HepG2 (cell line): Measurements from ENCODE around the gene TMEM132D. TPM values are rescaled to one million over a fixed set of nuclear protein-coding genes. Genes with fewer than 3 reads are reported as not detected.

Experiments used
- ATAC-seq: fragments of 200-7000 bp; cut with Tn5 transposase; 3 replicates; pipeline ENCODE4 v1.9.1; 2020; ENCODE audit warnings: mild to moderate bottlenecking, moderate library complexity
- BruUV-seq: library from RNA; stranded (reverse); fragments of 400-500 nt; replicated peaks from 2 replicates; lab custom pipeline; 2021; lab: Mats Ljungman, UMichigan
- CTCF ChIA-PET: fragments of 300-600 bp; formaldehyde crosslinking; extraction: SDS; loops from one replicate; lab custom pipeline; 2021; ENCODE audit warnings: low total read pairs, inconsistent platforms, low intra/inter-chr PET ratio; lab: Yijun Ruan, JAX
- POLR2A ChIA-PET: fragments of 350-600 bp; sonication (Branson Sonifier 250); formaldehyde crosslinking; loops from one replicate; lab custom pipeline; 2020; ENCODE audit warnings: antibody characterized with exemption, inconsistent platforms; lab: Yijun Ruan, JAX
- DNase-seq: peaks from one replicate; pipeline ENCODE4 v3.0.0-alpha.2; 2015; ENCODE audit warnings: low spot score
- FAIRE-seq: peaks from 3 replicates; lab custom pipeline; 2011; peaks lifted over from hg19 to GRCh38; lab: Jason Lieb, UNC
- H2AFZ ChIP-seq: one replicate; pipeline ENCODE4 v1.6.1; 2011; ENCODE audit warnings: low read length, inconsistent platforms
- H3K27ac ChIP-seq: fragments of 300-600 bp; 3 replicates; pipeline ENCODE4 v1.8.0; 2011; ENCODE audit warnings: mixed run types, mild to moderate bottlenecking, mixed read lengths, low read length, inconsistent platforms; ENCODE audit not compliant: insufficient read depth; ENCODE audit errors: extremely low read length
- H3K27me3 ChIP-seq, 2 experiments: fragments of 200-600 bp in 1 of 2; 2 replicates in 1 of 2; 3 replicates in 1 of 2; pipeline versions ENCODE4 v1.6.0 to v1.8.0; 2011; ENCODE audit warnings: low read length in 2 of 2, mild to moderate bottlenecking in 2 of 2, moderate library complexity in 2 of 2, inconsistent platforms in 1 of 2; ENCODE audit not compliant: insufficient read depth in 2 of 2, control insufficient read depth in 1 of 2
- H3K36me3 ChIP-seq, 2 experiments: fragments of 200-600 bp in 1 of 2; replicated peaks in 1 of 2; 2 replicates in 1 of 2; 3 replicates in 1 of 2; pipeline versions ENCODE4 v1.5.1 to v1.8.0; 2011; ENCODE audit warnings: low read length in 2 of 2, inconsistent platforms in 1 of 2; ENCODE audit not compliant: insufficient read depth in 2 of 2, control insufficient read depth in 1 of 2
- H3K4me1 ChIP-seq: 2 replicates; pipeline ENCODE4 v1.5.1; 2012; ENCODE audit warnings: low read length, inconsistent platforms; ENCODE audit not compliant: insufficient read depth
- H3K4me2 ChIP-seq: 2 replicates; pipeline ENCODE4 v1.6.0; 2011; ENCODE audit warnings: low read depth, low read length, inconsistent platforms
- H3K4me3 ChIP-seq, 3 experiments: fragments of 200-600 bp in 1 of 3; sonication (generic), shearing (Covaris generic) in 1 of 3; replicated peaks in 1 of 3; 2 replicates each; pipeline ENCODE4 v1.5.1; 2011 to 2016; ENCODE audit warnings: low read length in 3 of 3, inconsistent platforms in 2 of 3, low read depth in 2 of 3, mild to moderate bottlenecking in 2 of 3, control low read depth in 1 of 3, mixed read lengths in 1 of 3; ENCODE audit not compliant: insufficient read depth in 1 of 3
- H3K79me2 ChIP-seq: one replicate; pipeline ENCODE4 v1.6.1; 2011; ENCODE audit warnings: low read length, inconsistent platforms; ENCODE audit not compliant: insufficient read depth
- H3K9ac ChIP-seq: 2 replicates; pipeline ENCODE4 v1.6.0; 2011; ENCODE audit warnings: mild to moderate bottlenecking, low read depth, low read length, inconsistent platforms; ENCODE audit not compliant: insufficient read depth
- H3K9me3 ChIP-seq: 2 replicates; pipeline ENCODE4 v1.5.1; 2012; ENCODE audit warnings: mild to moderate bottlenecking, low read length
- H4K20me1 ChIP-seq: 2 replicates; pipeline ENCODE4 v1.6.0; 2011; ENCODE audit warnings: inconsistent platforms, mild to moderate bottlenecking, low read length, moderate library complexity; ENCODE audit not compliant: insufficient read depth
- AFF4 ChIP-seq: sonication (generic); formaldehyde crosslinking; IDR thresholded peaks from 2 replicates; pipeline ENCODE4 v1.4.0; 2020; ENCODE audit warnings: missing genetic modification reagents
- CEBPG ChIP-seq: IDR thresholded peaks from 2 replicates; pipeline ENCODE4 v1.6.1; 2016
- HBP1 ChIP-seq: IDR thresholded peaks from 2 replicates; pipeline ENCODE4 v1.6.1; 2016; ENCODE audit warnings: low read depth, control low read depth
- KDM5B ChIP-seq: sonication (generic); formaldehyde crosslinking; IDR thresholded peaks from 2 replicates; pipeline ENCODE4 v1.4.0; 2020; ENCODE audit warnings: missing genetic modification reagents, mild to moderate bottlenecking, borderline replicate concordance
- MYC ChIP-seq: sonication (generic); formaldehyde crosslinking; IDR thresholded peaks from 2 replicates; pipeline ENCODE4 v1.9.0; 2021; ENCODE audit warnings: missing genetic modification reagents, borderline replicate concordance
- NKX3-1 ChIP-seq: sonication (generic); formaldehyde crosslinking; IDR thresholded peaks from 2 replicates; pipeline ENCODE4 v1.5.0; 2020; ENCODE audit warnings: missing genetic modification reagents
- PLRG1 ChIP-seq: fragments of 450-650 bp; conservative IDR thresholded peaks from 2 replicates; pipeline ENCODE4 v1.6.1; 2016
- ZNF264 ChIP-seq: sonication (generic); formaldehyde crosslinking; IDR thresholded peaks from 2 replicates; pipeline ENCODE4 v1.4.0; 2020; ENCODE audit warnings: missing genetic modification reagents
- ZNF333 ChIP-seq: sonication (generic); formaldehyde crosslinking; IDR thresholded peaks from 2 replicates; pipeline ENCODE4 v1.4.0; 2020; ENCODE audit warnings: mild to moderate bottlenecking, missing genetic modification reagents, borderline replicate concordance
- ZNF441 ChIP-seq: sonication (generic); formaldehyde crosslinking; IDR thresholded peaks from 2 replicates; pipeline ENCODE4 v1.7.0; 2021; ENCODE audit warnings: missing genetic modification reagents, borderline replicate concordance
- ZNF501 ChIP-seq: sonication (generic); formaldehyde crosslinking; IDR thresholded peaks from 2 replicates; pipeline ENCODE4 v1.5.1; 2020; ENCODE audit warnings: mild to moderate bottlenecking, moderate library complexity, missing genetic modification reagents
- ZNF619 ChIP-seq: sonication (generic); formaldehyde crosslinking; IDR thresholded peaks from 2 replicates; pipeline ENCODE4 v1.4.0; 2020; ENCODE audit warnings: mild to moderate bottlenecking, missing genetic modification reagents
- ZNF687 ChIP-seq: sonication (generic); formaldehyde crosslinking; IDR thresholded peaks from 2 replicates; pipeline ENCODE4 v1.5.1; 2020; ENCODE audit warnings: mild to moderate bottlenecking, missing genetic modification reagents, moderate library complexity
- WGBS: methylation state at CpG from one replicate; pipeline ENCODE4 v1.1.6; 2017; ENCODE audit warnings: low lambda C conversion rate; 5-methylcytosine and 5-hydroxymethylcytosine counted together
- in situ Hi-C: cut with HindIII; loops from 2 replicates; pipeline ENCODE4 v1.10.0; 2017; ENCODE audit warnings: low pct_unique_long_range_greater_than_20kb; ENCODE audit not compliant: extremely low pct_ligation_motif_present
- intact Hi-C: fragments of 100-400 bp; cut with micrococcal nuclease; formaldehyde crosslinking; loops from one replicate; pipeline ENCODE4 v1.10.0; 2022; ENCODE audit not compliant: unreplicated experiment
- polyA plus RNA-seq, 8 experiments: library from polyadenylated mRNA; depleted of rRNA in 3 of 8; stranded (reverse) in 7 of 8; unstranded in 1 of 8; fragments of >200 nt; fragmentation: Illumina TruSeq in 4 of 8; extraction: Trizol in 4 of 8; gene quantifications; 2 replicates each; pipeline versions ENCODE4 v1.2.1 to v1.2.3, GENCODE V29; 2011 to 2016; ENCODE audit warnings: low read depth in 4 of 8, missing spikeins in 1 of 8, mixed read lengths in 1 of 8; ENCODE audit not compliant: insufficient read depth in 1 of 8
- total RNA-seq, 5 experiments: library from RNA; depleted of rRNA; stranded (reverse); fragments of >200 nt; fragmentation: Illumina TruSeq; extraction: Trizol; gene quantifications; 2 replicates each; pipeline ENCODE4 v1.2.3, GENCODE V29; 2016; ENCODE audit warnings: low read depth in 1 of 5

The TMEM132D gene
- total and polyA plus RNA-seq, 2 of the 13 experiments (the other 11 are each of a cell fraction or from before 2014, with no cell fraction given), result not detected

GRCh38 chr12:129257524-129257923 lies 646.3 kb downstream of the TMEM132D start:
- WGBS, result 0% methylated on average over 1 of the region's 3 CpGs

More at GRCh38 chr12:129257524-129257923, 646.3 kb downstream of the TMEM132D start:
- no peak for DNase-seq
- H2AFZ ChIP-seq, result no peak overlapping the region
- intact Hi-C loops, result no loop called here
- POLR2A ChIA-PET, result no interaction called here
- H3K9ac ChIP-seq, result no peak overlapping the region
- H3K4me2 ChIP-seq, result no peak overlapping the region
- no peaks in the 10 kb centered on the region for H4K20me1 ChIP-seq
- in situ Hi-C loops, result no loop called here
- TF ChIP-seq AFF4 (CRISPR knock-in tag), result no peak
- TF ChIP-seq ZNF441 (CRISPR knock-in tag), result no peak
- no peak for TF ChIP-seq KDM5B
- no peak for TF ChIP-seq ZNF687
- no peak for TF ChIP-seq CEBPG (CRISPR knock-in tag)
- no peak for TF ChIP-seq ZNF333 (CRISPR knock-in tag)
- no peak for TF ChIP-seq NKX3-1
- TF ChIP-seq MYC (CRISPR knock-in tag), result no peak
- no peak for TF ChIP-seq HBP1 (CRISPR knock-in tag)
- TF ChIP-seq PLRG1, result no peak
- no peak for TF ChIP-seq ZNF619 (CRISPR knock-in tag)
- no peak for TF ChIP-seq ZNF264 (CRISPR knock-in tag)
- TF ChIP-seq ZNF501, result no peak
- TF ChIP-seq, all 625 proteins: peak for 0
- peaks cover 30% of the 10 kb centered on the region; the same call in 1 of the 2 replicates for H3K9me3 ChIP-seq
- FAIRE-seq, result no peak
- H3K27me3 ChIP-seq, result no peaks in the 10 kb centered on the region
- ATAC-seq, result no peak
- H3K79me2 ChIP-seq, result no peaks in the 10 kb centered on the region
- no TSS peak for BruUV-seq
- H3K4me3 ChIP-seq, result no peak overlapping the region
- H3K27ac ChIP-seq, result no peak overlapping the region
- CTCF ChIA-PET, result no interaction called here
- no peaks in the 10 kb centered on the region for H3K36me3 ChIP-seq
- H3K4me1 ChIP-seq, result no peaks in the 10 kb centered on the region
